Measurements from ENCODE around the gene CTSW. TPM values are rescaled to one million over a fixed set of nuclear protein-coding genes. Genes with fewer than 3 reads are reported as not detected.

CTSW gene
- total and polyA plus RNA-seq, 2 of the 4 experiments (the other 2 are of a cell fraction) = 0.07 to 0.18 TPM

- no peak for TF ChIP-seq CTCF (conservative IDR thresholded peaks at IDR 0.05; ENCODE audit: low read depth, low read length)
- peak; percentile 87; the same call in 1 of the 2 replicates for TF ChIP-seq MXI1 (IDR thresholded peaks at IDR 0.05; ENCODE audit: borderline replicate concordance, low read depth, low read length)
These were observed 22.7 kb upstream of the CTSW start (continued) for GRCh38 chr11:65856689-65857499.

Data from IMR-90 (cell line).